NCI-H146 treated with DMSO at 0.1 percent for 48 hours (cell line): ENCODE data around the gene SLC34A1.

ENCODE experiments used
- DNase-seq: peaks from one replicate; lab custom pipeline; 2025; ENCODE audit not compliant: unreplicated experiment; lab: John Stamatoyannopoulos, UW

SLC34A1 gene

DNA sequence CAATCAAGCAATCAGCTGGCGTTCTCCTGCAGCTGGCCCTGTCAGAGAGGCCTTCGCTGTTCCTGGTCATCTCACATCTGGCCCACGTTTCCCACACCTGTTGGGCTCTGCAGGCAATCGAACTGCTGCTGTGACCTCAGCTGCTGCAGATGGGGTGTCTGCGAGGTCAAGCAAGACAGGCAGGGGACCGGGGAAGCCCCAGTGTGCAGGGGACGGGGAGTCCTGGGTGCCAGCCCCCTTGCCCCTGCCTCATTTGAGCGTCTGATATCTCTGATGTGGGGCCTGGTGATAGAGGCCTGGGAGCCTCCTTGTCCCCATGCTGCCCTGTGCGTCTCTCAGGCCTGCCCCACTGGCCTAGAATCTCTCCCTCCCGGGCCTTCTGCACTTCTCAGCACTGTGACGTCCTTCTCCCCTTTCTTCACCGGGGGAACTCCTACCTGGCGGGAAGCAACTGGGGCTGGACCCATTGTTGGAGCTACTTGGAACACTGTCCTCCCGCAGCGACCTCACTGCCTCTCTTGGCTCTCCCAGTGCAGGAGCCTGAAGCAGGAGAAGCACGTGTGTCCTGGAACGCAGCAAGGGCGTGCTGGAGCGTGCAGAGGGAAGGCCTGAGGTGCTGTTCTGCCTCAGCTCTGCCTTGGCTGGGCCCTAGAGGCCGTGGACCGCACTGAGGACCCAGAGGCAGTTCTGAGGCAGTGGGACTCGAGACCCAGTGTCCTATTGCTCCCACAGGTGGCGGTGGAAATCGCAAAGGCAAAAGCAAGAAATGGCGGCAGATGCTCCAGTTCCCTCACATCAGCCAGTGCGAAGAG, 46.1 kb downstream of the SLC34A1 start:
- no peak for DNase-seq

DNA sequence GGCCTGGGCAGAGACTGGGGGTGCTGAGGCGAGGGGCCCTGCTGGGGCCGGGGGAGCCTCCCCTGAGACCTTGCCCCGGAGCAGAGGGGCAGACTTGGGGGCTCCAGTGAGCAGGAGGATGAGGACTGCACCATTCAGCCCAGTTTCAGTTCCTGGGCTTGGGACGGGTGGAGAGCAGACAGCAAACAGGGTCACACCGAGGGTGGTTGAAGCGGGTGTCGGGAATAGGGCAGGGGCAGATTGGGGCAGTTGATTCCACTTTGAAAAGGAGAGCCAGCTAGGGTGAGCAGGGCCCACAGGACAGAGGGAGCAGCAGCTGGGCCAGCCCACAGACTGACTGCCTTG, 46.7 kb downstream of the SLC34A1 start:
- no peak for DNase-seq

DNA sequence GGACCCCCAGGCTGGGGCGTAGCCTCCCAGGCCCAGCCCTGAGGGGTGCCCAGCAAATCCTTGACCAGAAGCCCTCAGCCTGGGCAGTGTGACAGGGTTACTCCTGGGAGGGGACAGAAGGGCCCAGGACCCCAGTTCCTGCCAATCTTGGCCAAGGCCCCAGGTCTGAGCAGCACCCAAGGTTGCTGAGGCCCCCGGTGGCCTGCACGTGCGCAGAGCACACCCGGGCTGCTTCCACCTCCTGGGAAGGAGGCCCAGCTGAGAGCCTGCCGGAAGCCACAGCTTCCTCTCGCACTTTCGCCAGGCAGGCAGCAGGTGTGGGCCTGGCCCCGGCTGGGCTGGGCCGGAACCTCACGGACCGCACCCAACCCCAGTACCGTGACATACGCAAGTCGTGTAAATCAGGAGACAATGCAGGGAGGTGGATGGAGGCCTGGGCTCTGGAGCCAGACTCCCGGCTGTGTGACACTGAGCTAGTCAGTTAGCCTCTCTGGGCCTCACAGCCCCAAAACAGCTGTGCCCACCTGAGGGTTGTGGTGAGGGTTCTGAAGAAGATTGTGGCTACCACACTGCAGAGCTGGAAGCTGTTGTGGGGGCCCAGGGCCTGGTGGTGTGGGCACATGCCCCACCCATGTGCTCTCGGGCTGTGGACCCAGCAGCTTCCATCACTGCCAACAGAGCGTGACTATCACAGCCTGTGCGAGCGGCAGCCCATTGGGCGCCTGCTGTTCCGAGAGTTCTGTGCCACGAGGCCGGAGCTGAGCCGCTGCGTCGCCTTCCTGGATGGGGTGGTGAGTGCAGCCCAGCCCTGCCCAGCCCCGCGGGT, 47.3 kb downstream of the SLC34A1 start:
- DNase-seq: no peak

- DNase-seq: no peak
These were observed 48.1 kb downstream of the SLC34A1 start for GRCh38 chr5:177432143-177432838.

DNA sequence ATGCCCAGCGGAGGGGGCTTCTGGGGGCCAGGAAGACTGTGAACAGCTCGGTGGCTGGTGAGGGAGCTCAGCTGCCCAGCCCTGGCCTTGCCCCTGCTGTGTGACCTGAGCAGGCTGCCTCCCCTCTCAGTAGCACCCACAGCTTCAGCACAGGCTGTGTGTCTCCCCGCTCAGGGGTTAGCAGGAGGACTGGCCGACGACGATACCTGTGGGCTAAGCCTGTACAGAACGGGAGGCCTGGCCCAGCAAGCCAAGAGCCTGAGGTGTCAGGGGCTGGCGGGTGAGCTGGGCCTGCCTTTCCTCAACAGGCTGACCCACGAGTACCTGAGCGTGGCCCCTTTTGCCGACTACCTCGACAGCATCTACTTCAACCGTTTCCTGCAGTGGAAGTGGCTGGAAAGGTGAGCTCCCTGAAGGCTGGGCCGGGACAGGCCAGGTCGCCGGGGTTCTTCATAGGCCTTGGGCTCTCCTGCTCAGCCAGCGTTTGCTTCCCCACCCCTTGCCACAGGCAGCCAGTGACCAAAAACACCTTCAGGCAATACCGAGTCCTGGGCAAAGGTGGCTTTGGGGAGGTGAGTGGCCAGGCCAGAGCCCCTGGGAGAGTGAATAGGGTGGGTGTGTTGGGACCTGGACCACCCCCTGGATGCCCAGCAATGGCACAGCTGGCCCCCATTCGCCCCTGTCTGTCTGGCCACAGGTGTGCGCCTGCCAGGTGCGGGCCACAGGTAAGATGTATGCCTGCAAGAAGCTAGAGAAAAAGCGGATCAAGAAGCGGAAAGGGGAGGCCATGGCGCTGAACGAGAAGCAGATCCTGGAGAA, 48.8 kb downstream of the SLC34A1 start:
- no peak for DNase-seq

DNA sequence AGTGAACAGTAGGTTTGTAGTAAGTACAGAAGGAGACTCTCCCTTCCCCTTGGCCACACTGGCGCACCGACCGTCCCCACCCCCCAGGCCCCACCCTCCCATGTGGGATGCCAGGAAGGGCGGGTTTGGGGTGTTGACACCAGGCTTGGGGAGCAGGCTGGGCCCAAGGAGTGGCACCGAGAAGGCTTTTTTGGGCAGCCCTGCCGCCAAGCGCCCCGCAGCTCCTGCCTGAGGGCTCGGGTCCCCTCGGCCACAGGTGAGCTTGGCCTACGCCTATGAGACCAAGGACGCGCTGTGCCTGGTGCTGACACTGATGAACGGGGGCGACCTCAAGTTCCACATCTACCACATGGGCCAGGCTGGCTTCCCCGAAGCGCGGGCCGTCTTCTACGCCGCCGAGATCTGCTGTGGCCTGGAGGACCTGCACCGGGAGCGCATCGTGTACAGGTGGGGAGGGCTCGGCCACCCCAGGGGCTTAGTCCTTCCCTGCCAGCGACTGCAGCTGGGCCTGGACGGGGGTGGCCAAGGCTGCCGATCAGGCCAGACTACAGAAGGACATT, 49.5 kb downstream of the SLC34A1 start:
- DNase-seq: no peak

DNA sequence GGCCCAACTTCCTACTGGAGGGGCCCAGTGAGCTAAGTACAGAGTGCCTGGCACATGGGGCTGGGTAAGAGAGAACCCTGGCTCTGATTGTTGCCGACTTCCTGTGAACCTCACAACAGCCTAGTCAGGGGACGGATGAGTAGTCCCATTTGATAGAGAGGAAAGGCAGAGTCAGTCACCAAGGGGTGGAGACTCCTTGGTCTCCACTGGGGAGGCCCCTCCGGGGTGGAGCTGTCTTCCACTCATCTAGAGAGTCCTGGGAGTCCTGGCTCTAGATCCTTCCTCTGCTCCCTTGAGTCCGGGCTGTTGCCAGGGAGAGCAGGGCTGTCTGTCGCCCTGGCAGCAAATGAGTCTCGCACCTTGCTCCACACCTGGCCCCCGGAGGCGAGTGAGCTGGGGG, 50.2 kb downstream of the SLC34A1 start:
- no peak for DNase-seq

GRCh38 chr5:177434942-177435738, 50.9 kb downstream of the SLC34A1 start:
- DNase-seq: no peak

GRCh38 chr5:177435847-177436536, 51.8 kb downstream of the SLC34A1 start:
- DNase-seq: no peak

DNA sequence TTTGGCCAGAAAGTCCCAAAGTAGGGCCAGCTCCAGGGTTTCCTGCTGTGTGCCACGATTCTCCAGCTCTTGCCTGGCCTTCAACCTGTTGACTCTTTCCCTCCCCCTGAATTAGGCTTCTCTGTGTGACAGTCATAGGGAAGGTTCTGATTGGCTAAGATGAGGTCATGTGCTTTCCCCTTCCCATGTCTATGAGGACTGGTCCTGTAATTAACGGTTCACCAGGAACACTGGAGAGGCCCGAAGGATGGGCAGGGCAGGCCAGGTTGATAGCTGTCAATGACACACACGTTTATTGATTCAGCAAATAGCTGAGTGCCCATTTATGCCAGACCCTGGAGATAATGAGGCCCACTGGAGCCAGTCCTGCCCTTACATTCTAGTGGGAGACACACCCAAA, 53.4 kb downstream of the SLC34A1 start:
- DNase-seq: no peak

DNA sequence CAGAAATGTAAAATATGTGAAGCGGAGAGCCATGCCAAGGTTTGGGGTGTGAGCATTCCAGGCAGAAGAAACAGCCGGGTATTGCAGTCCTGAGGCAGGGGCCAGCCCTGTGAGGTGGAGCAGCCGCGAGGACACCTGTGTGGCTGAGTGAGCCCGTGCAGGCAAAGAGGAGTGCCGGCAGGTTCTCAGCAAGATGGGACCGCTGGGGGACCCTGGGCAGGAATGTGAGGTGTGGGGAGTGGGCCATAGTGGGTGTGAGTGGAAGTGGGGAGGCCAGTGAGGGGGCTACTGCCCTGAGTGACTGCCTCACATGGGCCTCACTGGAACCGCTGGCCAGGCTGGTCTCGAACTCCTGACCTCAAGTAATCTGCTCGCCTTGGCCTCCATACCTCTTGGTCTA, 54.2 kb downstream of the SLC34A1 start:
- DNase-seq: no peak

GRCh38 chr5:177439518-177440053, 55.4 kb downstream of the SLC34A1 start:
- DNase-seq: no peak

DNA sequence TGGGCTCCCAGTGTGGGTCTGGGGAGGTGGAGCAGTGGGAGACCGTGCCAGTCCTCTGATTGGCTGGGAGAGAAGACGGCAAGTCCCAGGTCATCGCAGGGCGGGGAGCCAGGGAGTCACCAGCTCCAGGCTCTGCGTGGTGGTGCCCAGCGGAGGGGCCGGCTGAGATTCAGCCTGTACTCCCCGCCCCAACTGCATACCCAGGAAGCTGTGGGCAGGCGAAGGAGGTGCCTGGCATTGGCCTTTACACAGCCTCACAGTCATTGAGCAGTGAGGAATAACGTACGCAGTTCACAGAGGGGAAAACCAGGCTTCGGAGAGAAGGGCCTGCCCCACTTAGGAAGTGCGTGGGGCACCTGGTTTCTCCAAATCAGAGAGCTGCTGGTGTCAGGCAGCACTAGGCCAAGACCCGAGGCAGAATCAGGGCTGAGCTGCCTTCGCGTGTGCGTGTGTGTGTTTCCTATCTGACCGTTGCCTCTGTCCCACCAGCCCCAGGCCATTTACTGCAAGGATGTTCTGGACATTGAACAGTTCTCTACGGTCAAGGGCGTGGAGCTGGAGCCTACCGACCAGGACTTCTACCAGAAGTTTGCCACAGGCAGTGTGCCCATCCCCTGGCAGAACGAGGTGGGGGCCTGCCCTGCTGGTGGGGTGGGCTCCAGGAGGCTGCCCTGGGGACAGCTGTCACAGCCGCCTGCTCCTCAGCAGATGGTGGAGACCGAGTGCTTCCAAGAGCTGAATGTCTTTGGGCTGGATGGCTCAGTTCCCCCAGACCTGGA, 56.2 kb downstream of the SLC34A1 start:
- no peak for DNase-seq

- DNase-seq: no peak
These were observed 57.0 kb downstream of the SLC34A1 start for GRCh38 chr5:177440990-177441780.

- DNase-seq: no peak
These were observed 58.0 kb downstream of the SLC34A1 start for GRCh38 chr5:177442066-177442826.

- DNase-seq: no peak
These were observed 59.1 kb downstream of the SLC34A1 start for GRCh38 chr5:177443144-177443983.
